ENCODE data around the gene LRP5. TPM values are rescaled to one million over a fixed set of nuclear protein-coding genes. Genes with fewer than 3 reads are reported as not detected.

The LRP5 gene
- total RNA-seq, 2 donors from 2014 or later, result 43.3 to 63.6 TPM

GRCh38 chr11:68315171-68315920 is 3.0 kb downstream of the LRP5 start:
- WGBS, 2 donors, result 52 to 55% methylated on average over 14 to 18 of the region's 19 CpGs
- no peaks in the 10 kb centered on the region for H3K27me3 ChIP-seq
- H3K27ac ChIP-seq, result peak overlapping the region; percentile 56 to 83 (median 72)
- ATAC-seq (no peak), DNase-seq (peak in 3 of 4 donors; percentile 31 to 45 (median 40))
- TF ChIP-seq POLR2A (IDR thresholded peaks at IDR 0.05), result peak in 1 of 3 donors; percentile 18
- no peak for TF ChIP-seq CTCF (IDR thresholded peaks at IDR 0.05)
- no peaks in the 10 kb centered on the region for H3K9me3 ChIP-seq
- H3K4me1 ChIP-seq, result peaks cover 55% of the 10 kb centered on the region
- H3K4me3 ChIP-seq, result no peak overlapping the region
- H3K36me3 ChIP-seq (replicated peaks in 1 of 2; ENCODE audit: insufficient read depth in 1 of 2, low read depth in 2 of 2), result no peaks in the 10 kb centered on the region
- intact Hi-C loops (cut with DNase I), result no loop called here

DNA sequence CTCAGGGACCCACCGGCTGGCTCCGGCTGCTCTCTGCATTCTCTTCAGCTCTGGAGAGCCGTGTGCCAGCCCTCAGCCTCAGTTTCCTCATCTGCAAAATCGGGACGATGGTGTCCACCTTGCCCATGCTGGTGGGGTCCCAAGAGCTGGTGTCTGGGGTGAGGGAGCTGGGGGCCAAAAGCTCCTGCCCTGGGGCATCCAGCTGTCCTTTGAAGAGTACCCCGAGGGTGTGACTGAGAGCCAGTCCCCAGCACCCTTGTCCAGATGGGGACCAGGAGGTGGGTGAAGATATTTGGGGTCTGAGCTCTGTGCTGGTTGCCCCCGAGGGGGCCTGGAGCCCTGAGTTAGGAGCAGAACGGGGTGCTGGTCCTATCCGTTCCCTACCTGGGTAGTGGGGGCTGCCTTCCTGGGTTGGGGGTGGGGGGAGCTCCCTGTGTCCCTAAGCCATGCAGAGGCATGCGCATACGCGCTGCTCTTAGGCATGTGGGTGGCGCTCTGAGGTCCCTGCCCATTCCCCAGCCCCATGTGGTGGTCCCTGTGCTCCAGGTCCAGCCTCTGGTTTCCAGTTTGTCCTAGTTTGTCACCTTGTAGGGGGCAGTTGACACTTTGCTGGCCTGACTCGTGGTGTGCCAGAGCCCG is 4.9 kb downstream of the LRP5 start:
- Histone ChIP-seq H3K27ac (peak overlapping the region in 3 of 4 donors; percentile 38 to 66 (median 45)), H3K27me3 (no peaks in the 10 kb centered on the region), H3K9me3 (no peaks in the 10 kb centered on the region), H3K36me3 (replicated peaks in 1 of 2; ENCODE audit: insufficient read depth in 1 of 2, low read depth in 2 of 2) (no peaks in the 10 kb centered on the region), H3K4me1 (peaks cover 65% of the 10 kb centered on the region), H3K4me3 (no peak overlapping the region)
- TF ChIP-seq CTCF (IDR thresholded peaks at IDR 0.05) (no peak), POLR2A (IDR thresholded peaks at IDR 0.05) (no peak)
- intact Hi-C loops (cut with DNase I), result no loop called here
- ATAC-seq (no peak), DNase-seq (no peak)
- WGBS, 2 donors, result 64 to 80% methylated on average over 2 to 14 of the region's 15 CpGs

- Histone ChIP-seq H3K4me3 (no peak overlapping the region), H3K27ac (peak overlapping the region in 1 of 4 donors; percentile 18), H3K27me3 (no peaks in the 10 kb centered on the region), H3K36me3 (replicated peaks in 1 of 2; ENCODE audit: insufficient read depth in 1 of 2, low read depth in 2 of 2) (no peaks in the 10 kb centered on the region), H3K4me1 (peaks cover 59% of the 10 kb centered on the region), H3K9me3 (no peaks in the 10 kb centered on the region)
- intact Hi-C loops (cut with DNase I), result no loop called here
- ATAC-seq (no peak), DNase-seq (peak in 3 of 4 donors; percentile 30 to 58 (median 56))
- TF ChIP-seq POLR2A (IDR thresholded peaks at IDR 0.05) (no peak), CTCF (IDR thresholded peaks at IDR 0.05) (no peak)
- WGBS, 2 donors, result 53 to 60% methylated on average over 12 to 15 of the region's 16 CpGs
Observed at GRCh38 chr11:68321293-68322051, 9.1 kb downstream of the LRP5 start.

DNA sequence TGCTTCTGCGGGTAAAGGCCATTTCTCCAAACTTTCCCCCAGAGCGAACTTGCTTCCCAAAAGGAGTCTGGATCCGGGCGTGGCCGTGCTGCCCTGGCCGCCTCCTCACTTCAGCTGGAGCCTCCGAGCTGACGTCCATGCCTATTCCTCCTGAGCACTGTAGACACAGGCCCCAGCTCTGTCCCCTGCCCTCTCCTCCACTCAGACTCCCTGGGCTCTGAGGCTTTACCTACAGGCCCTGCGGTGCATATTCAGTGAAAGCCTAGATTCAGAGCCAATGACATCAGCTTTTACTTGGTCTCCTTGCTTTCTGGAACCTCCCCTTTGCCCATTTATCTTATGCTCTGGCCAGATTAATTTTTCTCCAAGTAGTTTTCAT is 9.7 kb downstream of the LRP5 start:
- Histone ChIP-seq H3K4me1 (peaks cover 59% of the 10 kb centered on the region), H3K36me3 (replicated peaks in 1 of 2; ENCODE audit: insufficient read depth in 1 of 2, low read depth in 2 of 2) (no peaks in the 10 kb centered on the region), H3K9me3 (no peaks in the 10 kb centered on the region), H3K4me3 (no peak overlapping the region), H3K27me3 (no peaks in the 10 kb centered on the region), H3K27ac (peak overlapping the region in 1 of 4 donors; percentile 18)
- intact Hi-C loops (cut with DNase I), result no loop called here
- WGBS, 2 donors, result 90 to 91% methylated on average over 8 to 9 of the region's 9 CpGs
- ATAC-seq, result no peak
- TF ChIP-seq POLR2A (IDR thresholded peaks at IDR 0.05), result no peak
- TF ChIP-seq CTCF (IDR thresholded peaks at IDR 0.05), result no peak
- no peak for DNase-seq
